GM12891 (cell line): ENCODE data around the gene LRMDA.

Experiments used
- PAX5 ChIP-seq: IDR thresholded peaks from 2 replicates; pipeline ENCODE4 v1.6.1; 2011; ENCODE audit warnings: low read length, moderate library complexity, mild to moderate bottlenecking; ENCODE audit not compliant: insufficient read depth, severe bottlenecking
- POLR2A ChIP-seq: IDR thresholded peaks from 2 replicates; pipeline ENCODE4 v1.6.1; 2011; ENCODE audit warnings: low read depth, low read length, control low read depth
- POLR2AphosphoS5 ChIP-seq: IDR thresholded peaks from 2 replicates; pipeline ENCODE4 v1.6.1; 2011; ENCODE audit warnings: low read depth, low read length, control low read depth
- POU2F2 ChIP-seq: IDR thresholded peaks from 2 replicates; pipeline ENCODE4 v1.6.1; 2011; ENCODE audit warnings: low read depth, mild to moderate bottlenecking, control low read depth, low read length, moderate library complexity
- SPI1 ChIP-seq: IDR thresholded peaks from 2 replicates; pipeline ENCODE4 v1.6.1; 2011; ENCODE audit warnings: low read depth, low read length, control low read depth
- TAF1 ChIP-seq: IDR thresholded peaks from 2 replicates; pipeline ENCODE4 v1.6.1; 2011; ENCODE audit warnings: low read depth, low read length, control low read depth

DNA sequence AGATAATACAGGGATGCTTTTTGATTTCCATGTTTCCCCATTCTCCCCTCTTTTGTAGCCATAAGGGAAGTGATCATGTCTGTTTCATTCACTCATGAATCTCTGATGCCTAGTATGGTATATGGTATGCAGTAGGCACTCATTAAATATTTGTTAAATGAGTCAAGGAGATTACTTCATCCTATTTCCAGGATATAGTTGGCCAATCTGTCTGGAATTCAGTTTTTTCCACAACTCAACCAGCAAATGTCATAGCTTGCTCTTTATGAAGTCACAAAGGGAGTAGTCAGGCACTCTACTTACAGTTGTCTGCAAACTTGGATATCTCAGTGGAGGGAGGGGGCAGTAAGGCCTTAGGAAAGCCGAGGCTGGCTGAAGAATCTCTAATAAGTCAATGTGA is 853.6 kb downstream of the LRMDA start:
- TF ChIP-seq POLR2AphosphoS5, result no peak
- no peak for TF ChIP-seq PAX5
- TF ChIP-seq POLR2A, result no peak
- no peak for TF ChIP-seq TAF1
- no peak for TF ChIP-seq POU2F2
- no peak for TF ChIP-seq SPI1
